GM23338 (cell line): ENCODE data around the gene SIVA1. TPM values are rescaled to one million over a fixed set of nuclear protein-coding genes. Genes with fewer than 3 reads are reported as not detected.

Source experiments
- ATAC-seq: fragments of 200-7000 bp; cut with Tn5 transposase; 3 replicates; pipeline ENCODE4 v1.9.1; 2020
- DNase-seq: peaks from one replicate; pipeline ENCODE4 v3.0.0-alpha.2; 2015; ENCODE audit warnings: low spot score
- H2AFZ ChIP-seq: fragments of 200-600 bp; sonication (generic); 2 replicates; pipeline ENCODE4 v1.8.0; 2016; ENCODE audit warnings: antibody characterized with exemption, mild to moderate bottlenecking, moderate library complexity
- H3F3A ChIP-seq: fragments of 200-600 bp; sonication (generic); replicated peaks from 2 replicates; pipeline ENCODE4 v1.8.0; 2017; ENCODE audit warnings: antibody characterized with exemption, mixed run types, low read depth
- H3K27ac ChIP-seq: fragments of 200-600 bp; sonication (generic); 2 replicates; pipeline ENCODE4 v1.6.1; 2016; ENCODE audit warnings: low read depth
- H3K27me3 ChIP-seq: fragments of 200-600 bp; sonication (generic); 2 replicates; pipeline ENCODE4 v1.8.0; 2016; ENCODE audit warnings: mild to moderate bottlenecking, mixed run types, moderate library complexity; ENCODE audit not compliant: insufficient read depth
- H3K36me3 ChIP-seq: fragments of 200-600 bp; sonication (generic); 2 replicates; pipeline ENCODE4 v1.8.0; 2016; ENCODE audit warnings: mild to moderate bottlenecking; ENCODE audit not compliant: insufficient read depth
- H3K4me1 ChIP-seq: fragments of 200-600 bp; sonication (generic); 2 replicates; pipeline ENCODE4 v1.8.0; 2016; ENCODE audit warnings: mild to moderate bottlenecking, moderate library complexity; ENCODE audit not compliant: insufficient read depth
- H3K4me2 ChIP-seq: fragments of 200-600 bp; sonication (generic); 2 replicates; pipeline ENCODE4 v1.7.1; 2017; ENCODE audit warnings: mixed run types
- H3K4me3 ChIP-seq: fragments of 200-600 bp; sonication (generic); 2 replicates; pipeline ENCODE4 v1.6.1; 2016; ENCODE audit warnings: mixed run types
- H3K79me2 ChIP-seq: fragments of 200-600 bp; sonication (generic); replicated peaks from 2 replicates; pipeline ENCODE4 v1.8.0; 2017; ENCODE audit warnings: mild to moderate bottlenecking; ENCODE audit not compliant: insufficient read depth
- H3K9me2 ChIP-seq: fragments of 200-600 bp; sonication (generic); 2 replicates; pipeline ENCODE4 v1.8.0; 2017; ENCODE audit not compliant: insufficient read depth
- H4K20me1 ChIP-seq: fragments of 200-600 bp; sonication (generic); replicated peaks from 2 replicates; pipeline ENCODE4 v1.8.0; 2017; ENCODE audit warnings: mild to moderate bottlenecking; ENCODE audit not compliant: insufficient read depth
- H3K27ac Mint-ChIP-seq: 2 replicates; pipeline ENCODE4 v1.8.0; 2020; ENCODE audit warnings: inconsistent platforms, mild to moderate bottlenecking, moderate library complexity, mixed read lengths
- H3K27me3 Mint-ChIP-seq: 3 replicates; pipeline ENCODE4 v1.8.0; 2022; ENCODE audit warnings: low read depth, mild to moderate bottlenecking, moderate library complexity, mixed read lengths, inconsistent platforms; ENCODE audit not compliant: insufficient read depth, poor library complexity
- H3K36me3 Mint-ChIP-seq: 3 replicates; pipeline ENCODE4 v1.8.0; 2021; ENCODE audit warnings: low read depth, mild to moderate bottlenecking, inconsistent platforms, moderate library complexity, mixed read lengths
- H3K4me1 Mint-ChIP-seq: 3 replicates; pipeline ENCODE4 v1.8.0; 2020; ENCODE audit warnings: mild to moderate bottlenecking, inconsistent platforms, mixed read lengths
- H3K4me3 Mint-ChIP-seq: 3 replicates; pipeline ENCODE4 v1.8.0; 2021; ENCODE audit warnings: moderate library complexity, mild to moderate bottlenecking, inconsistent platforms, mixed read lengths
- H3K9me3 Mint-ChIP-seq: 3 replicates; pipeline ENCODE4 v1.8.0; 2020; ENCODE audit warnings: moderate library complexity, mild to moderate bottlenecking, inconsistent platforms, mixed read lengths
- EZH2phosphoT487 ChIP-seq: fragments of 200-600 bp; sonication (generic); IDR thresholded peaks from one replicate; pipeline ENCODE4 v1.8.1; 2018; ENCODE audit warnings: antibody characterized with exemption; ENCODE audit not compliant: unreplicated experiment
- JUNB ChIP-seq: IDR thresholded peaks from one replicate; pipeline ENCODE4 v1.6.1; 2016; ENCODE audit warnings: antibody characterized with exemption; ENCODE audit not compliant: unreplicated experiment
- STAT1 ChIP-seq: IDR thresholded peaks from one replicate; pipeline ENCODE4 v1.6.1; 2016; ENCODE audit warnings: antibody characterized with exemption; ENCODE audit not compliant: unreplicated experiment
- polyA plus RNA-seq: library from polyadenylated mRNA; unstranded; fragments of >200 nt; fragmentation: Nextera tagmentation; extraction: Ambion mirVana; gene quantifications from 2 replicates; pipeline ENCODE4 v1.2.1, GENCODE V29; 2016
- total RNA-seq: library from RNA; depleted of rRNA; stranded (reverse); fragments of >200 nt; shearing (Covaris generic); gene quantifications from 2 replicates; pipeline ENCODE4 v1.2.3, GENCODE V29; 2014
- TF ChIP-seq, protein P1 (sequence below): fragments of 250-450 bp; sonication (Bioruptor Pico); IDR thresholded peaks from 2 replicates; pipeline ENCODE4 v1.5.0; 2020; ENCODE audit warnings: mild to moderate bottlenecking, moderate library complexity
- TF ChIP-seq, protein P2 (sequence below): IDR thresholded peaks from 2 replicates; pipeline ENCODE4 v1.6.1; 2016; ENCODE audit warnings: antibody characterized with exemption

SIVA1 gene
- total and polyA plus RNA-seq, 2 experiments from 2014 or later, result 215 to 392 TPM

DNA sequence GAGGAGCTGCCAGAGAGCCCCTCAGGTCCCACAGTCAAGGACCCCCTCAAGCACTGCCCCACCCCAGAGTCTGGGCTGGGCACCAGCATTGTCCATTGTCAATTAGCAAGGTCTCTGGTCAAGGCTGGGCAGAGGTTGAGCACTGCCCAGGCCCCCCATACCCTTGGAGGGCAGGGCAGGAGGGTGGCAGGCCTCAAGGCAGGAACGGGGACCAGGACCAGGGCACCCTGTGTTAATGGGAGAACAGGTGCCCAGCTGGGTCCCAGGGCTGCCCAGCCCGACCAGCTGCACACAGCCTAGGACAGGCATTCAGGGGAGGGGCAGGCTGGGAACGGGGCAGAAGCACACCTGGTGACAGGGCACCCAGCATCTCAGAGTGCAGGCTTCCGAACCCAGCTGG, 18.4 kb downstream of the SIVA1 start (continued):
- TF ChIP-seq, protein P1, sequence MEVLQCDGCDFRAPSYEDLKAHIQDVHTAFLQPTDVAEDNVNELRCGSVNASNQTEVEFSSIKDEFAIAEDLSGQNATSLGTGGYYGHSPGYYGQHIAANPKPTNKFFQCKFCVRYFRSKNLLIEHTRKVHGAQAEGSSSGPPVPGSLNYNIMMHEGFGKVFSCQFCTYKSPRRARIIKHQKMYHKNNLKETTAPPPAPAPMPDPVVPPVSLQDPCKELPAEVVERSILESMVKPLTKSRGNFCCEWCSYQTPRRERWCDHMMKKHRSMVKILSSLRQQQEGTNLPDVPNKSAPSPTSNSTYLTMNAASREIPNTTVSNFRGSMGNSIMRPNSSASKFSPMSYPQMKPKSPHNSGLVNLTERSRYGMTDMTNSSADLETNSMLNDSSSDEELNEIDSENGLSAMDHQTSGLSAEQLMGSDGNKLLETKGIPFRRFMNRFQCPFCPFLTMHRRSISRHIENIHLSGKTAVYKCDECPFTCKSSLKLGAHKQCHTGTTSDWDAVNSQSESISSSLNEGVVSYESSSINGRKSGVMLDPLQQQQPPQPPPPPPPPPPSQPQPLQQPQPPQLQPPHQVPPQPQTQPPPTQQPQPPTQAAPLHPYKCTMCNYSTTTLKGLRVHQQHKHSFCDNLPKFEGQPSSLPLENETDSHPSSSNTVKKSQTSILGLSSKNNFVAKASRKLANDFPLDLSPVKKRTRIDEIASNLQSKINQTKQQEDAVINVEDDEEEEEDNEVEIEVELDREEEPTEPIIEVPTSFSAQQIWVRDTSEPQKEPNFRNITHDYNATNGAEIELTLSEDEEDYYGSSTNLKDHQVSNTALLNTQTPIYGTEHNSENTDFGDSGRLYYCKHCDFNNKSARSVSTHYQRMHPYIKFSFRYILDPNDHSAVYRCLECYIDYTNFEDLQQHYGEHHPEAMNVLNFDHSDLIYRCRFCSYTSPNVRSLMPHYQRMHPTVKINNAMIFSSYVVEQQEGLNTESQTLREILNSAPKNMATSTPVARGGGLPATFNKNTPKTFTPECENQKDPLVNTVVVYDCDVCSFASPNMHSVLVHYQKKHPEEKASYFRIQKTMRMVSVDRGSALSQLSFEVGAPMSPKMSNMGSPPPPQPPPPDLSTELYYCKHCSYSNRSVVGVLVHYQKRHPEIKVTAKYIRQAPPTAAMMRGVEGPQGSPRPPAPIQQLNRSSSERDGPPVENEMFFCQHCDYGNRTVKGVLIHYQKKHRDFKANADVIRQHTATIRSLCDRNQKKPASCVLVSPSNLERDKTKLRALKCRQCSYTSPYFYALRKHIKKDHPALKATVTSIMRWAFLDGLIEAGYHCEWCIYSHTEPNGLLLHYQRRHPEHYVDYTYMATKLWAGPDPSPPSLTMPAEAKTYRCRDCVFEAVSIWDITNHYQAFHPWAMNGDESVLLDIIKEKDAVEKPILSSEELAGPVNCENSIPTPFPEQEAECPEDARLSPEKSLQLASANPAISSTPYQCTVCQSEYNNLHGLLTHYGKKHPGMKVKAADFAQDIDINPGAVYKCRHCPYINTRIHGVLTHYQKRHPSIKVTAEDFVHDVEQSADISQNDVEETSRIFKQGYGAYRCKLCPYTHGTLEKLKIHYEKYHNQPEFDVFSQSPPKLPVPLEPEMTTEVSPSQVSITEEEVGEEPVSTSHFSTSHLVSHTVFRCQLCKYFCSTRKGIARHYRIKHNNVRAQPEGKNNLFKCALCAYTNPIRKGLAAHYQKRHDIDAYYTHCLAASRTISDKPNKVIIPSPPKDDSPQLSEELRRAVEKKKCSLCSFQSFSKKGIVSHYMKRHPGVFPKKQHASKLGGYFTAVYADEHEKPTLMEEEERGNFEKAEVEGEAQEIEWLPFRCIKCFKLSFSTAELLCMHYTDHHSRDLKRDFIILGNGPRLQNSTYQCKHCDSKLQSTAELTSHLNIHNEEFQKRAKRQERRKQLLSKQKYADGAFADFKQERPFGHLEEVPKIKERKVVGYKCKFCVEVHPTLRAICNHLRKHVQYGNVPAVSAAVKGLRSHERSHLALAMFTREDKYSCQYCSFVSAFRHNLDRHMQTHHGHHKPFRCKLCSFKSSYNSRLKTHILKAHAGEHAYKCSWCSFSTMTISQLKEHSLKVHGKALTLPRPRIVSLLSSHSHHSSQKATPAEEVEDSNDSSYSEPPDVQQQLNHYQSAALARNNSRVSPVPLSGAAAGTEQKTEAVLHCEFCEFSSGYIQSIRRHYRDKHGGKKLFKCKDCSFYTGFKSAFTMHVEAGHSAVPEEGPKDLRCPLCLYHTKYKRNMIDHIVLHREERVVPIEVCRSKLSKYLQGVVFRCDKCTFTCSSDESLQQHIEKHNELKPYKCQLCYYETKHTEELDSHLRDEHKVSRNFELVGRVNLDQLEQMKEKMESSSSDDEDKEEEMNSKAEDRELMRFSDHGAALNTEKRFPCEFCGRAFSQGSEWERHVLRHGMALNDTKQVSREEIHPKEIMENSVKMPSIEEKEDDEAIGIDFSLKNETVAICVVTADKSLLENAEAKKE (CRISPR knock-in tag), result no peak
- TF ChIP-seq, protein P2, sequence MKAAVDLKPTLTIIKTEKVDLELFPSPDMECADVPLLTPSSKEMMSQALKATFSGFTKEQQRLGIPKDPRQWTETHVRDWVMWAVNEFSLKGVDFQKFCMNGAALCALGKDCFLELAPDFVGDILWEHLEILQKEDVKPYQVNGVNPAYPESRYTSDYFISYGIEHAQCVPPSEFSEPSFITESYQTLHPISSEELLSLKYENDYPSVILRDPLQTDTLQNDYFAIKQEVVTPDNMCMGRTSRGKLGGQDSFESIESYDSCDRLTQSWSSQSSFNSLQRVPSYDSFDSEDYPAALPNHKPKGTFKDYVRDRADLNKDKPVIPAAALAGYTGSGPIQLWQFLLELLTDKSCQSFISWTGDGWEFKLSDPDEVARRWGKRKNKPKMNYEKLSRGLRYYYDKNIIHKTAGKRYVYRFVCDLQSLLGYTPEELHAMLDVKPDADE, result no peak
- TF ChIP-seq STAT1 (no peak), EZH2phosphoT487 (no peak)

DNA sequence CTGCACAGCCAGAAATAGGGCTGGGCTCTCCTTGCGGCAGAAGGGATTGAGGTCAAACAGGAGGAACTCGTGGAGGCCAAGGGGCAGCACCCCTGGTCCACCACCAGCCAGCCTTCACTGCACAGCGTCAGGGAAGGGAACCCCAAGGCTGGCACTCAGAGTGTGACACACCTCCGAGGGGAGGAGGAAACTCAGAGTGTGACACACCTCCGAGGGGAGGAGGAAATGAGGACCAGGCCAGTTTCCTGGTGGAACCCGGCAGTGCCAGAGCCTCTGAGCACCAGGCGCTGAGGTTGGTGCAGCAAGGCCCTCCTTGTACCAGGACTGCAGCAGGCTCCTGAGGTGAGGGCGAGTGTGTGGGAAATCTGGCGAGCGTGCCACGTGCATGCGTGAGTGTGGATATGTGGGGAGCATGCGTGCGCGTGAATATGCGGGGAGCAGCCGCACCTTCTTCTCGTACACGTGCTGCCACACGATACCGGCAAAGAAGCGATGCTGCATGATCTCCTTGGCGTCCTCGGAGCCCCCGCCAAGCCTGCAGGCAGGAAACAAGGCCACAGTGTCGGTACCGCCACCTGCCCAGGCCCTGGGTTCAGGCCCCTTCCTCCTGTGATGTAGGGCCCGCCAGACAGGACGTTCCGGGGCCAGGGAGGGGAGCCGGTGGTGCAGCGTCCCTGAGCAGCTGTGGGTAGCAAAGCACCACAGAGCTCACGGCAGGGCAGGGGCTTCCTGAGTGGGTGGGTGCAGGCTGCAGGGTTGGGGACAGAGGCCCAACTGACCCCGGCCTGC, 19.2 kb downstream of the SIVA1 start:
- Histone ChIP-seq H3K36me3 (0 out of 2 replicates have a peak, but pooled peaks cover 5% of the 10 kb centered on the region), H3K79me2 (no peaks in the 10 kb centered on the region), H3K4me2 (no peak overlapping the region), H3K4me1 (peaks cover 11% of the 10 kb centered on the region), H3K9me2 (no peaks in the 10 kb centered on the region), H3F3A (peaks cover 9% of the 10 kb centered on the region; the same call in 1 of the 2 replicates), H4K20me1 (no peaks in the 10 kb centered on the region), H3K27me3 (no peaks in the 10 kb centered on the region), H3K27ac (no peak overlapping the region), H3K4me3 (no peak overlapping the region), H2AFZ (no peak overlapping the region)
- Mint-ChIP-seq H3K36me3 (peaks cover 37% of the 10 kb centered on the region), H3K27ac (no peak overlapping the region), H3K9me3 (peaks cover 6% of the 10 kb centered on the region; the same call in 2 of the 3 replicates), H3K27me3 (peaks cover 7% of the 10 kb centered on the region), H3K4me1 (peaks cover 16% of the 10 kb centered on the region), H3K4me3 (no peak overlapping the region)
- ATAC-seq (no peak), DNase-seq (no peak)
- TF ChIP-seq JUNB, result no peak
- TF ChIP-seq, protein P1 (CRISPR knock-in tag), result no peak
